Measurements from ENCODE around the gene PRPF4.

DNA sequence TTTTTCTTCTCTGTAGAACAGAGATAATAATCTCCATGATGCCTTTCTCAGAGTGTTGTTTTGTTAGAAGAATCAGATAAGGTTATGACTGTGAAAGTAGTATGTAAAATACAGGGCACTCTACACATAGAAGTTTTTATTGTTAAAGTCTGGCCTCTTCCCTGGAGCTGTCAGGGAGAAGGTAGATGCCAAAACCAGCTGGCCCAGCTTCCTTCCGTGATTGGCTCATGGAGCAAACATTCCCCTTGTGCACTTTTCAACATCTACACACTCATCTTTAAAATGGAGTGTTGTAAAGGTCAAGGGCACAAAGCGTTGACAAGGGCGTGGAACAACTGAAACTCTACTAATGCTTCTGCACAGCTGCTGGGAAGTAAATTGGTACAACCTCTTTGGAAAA is 35.1 kb downstream of the PRPF4 start:
- TF ChIP-seq, protein P1, sequence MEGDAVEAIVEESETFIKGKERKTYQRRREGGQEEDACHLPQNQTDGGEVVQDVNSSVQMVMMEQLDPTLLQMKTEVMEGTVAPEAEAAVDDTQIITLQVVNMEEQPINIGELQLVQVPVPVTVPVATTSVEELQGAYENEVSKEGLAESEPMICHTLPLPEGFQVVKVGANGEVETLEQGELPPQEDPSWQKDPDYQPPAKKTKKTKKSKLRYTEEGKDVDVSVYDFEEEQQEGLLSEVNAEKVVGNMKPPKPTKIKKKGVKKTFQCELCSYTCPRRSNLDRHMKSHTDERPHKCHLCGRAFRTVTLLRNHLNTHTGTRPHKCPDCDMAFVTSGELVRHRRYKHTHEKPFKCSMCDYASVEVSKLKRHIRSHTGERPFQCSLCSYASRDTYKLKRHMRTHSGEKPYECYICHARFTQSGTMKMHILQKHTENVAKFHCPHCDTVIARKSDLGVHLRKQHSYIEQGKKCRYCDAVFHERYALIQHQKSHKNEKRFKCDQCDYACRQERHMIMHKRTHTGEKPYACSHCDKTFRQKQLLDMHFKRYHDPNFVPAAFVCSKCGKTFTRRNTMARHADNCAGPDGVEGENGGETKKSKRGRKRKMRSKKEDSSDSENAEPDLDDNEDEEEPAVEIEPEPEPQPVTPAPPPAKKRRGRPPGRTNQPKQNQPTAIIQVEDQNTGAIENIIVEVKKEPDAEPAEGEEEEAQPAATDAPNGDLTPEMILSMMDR (IDR thresholded peaks at IDR 0.05; ENCODE audit: insufficient read depth, low read length): no peak
- TF ChIP-seq, protein P2, sequence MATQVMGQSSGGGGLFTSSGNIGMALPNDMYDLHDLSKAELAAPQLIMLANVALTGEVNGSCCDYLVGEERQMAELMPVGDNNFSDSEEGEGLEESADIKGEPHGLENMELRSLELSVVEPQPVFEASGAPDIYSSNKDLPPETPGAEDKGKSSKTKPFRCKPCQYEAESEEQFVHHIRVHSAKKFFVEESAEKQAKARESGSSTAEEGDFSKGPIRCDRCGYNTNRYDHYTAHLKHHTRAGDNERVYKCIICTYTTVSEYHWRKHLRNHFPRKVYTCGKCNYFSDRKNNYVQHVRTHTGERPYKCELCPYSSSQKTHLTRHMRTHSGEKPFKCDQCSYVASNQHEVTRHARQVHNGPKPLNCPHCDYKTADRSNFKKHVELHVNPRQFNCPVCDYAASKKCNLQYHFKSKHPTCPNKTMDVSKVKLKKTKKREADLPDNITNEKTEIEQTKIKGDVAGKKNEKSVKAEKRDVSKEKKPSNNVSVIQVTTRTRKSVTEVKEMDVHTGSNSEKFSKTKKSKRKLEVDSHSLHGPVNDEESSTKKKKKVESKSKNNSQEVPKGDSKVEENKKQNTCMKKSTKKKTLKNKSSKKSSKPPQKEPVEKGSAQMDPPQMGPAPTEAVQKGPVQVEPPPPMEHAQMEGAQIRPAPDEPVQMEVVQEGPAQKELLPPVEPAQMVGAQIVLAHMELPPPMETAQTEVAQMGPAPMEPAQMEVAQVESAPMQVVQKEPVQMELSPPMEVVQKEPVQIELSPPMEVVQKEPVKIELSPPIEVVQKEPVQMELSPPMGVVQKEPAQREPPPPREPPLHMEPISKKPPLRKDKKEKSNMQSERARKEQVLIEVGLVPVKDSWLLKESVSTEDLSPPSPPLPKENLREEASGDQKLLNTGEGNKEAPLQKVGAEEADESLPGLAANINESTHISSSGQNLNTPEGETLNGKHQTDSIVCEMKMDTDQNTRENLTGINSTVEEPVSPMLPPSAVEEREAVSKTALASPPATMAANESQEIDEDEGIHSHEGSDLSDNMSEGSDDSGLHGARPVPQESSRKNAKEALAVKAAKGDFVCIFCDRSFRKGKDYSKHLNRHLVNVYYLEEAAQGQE (IDR thresholded peaks at IDR 0.05; ENCODE audit: insufficient replicate concordance, low read depth): no peak
- TF ChIP-seq POLR2AphosphoS5 (IDR thresholded peaks at IDR 0.05; ENCODE audit: low read depth) (no peak), SPI1 (IDR thresholded peaks at IDR 0.05; ENCODE audit: borderline replicate concordance, low read depth) (no peak), GABPA (IDR thresholded peaks at IDR 0.05; ENCODE audit: low read depth) (no peak)

Measured in HL-60 (cell line).